IPS-15b (cell line): Measurements from ENCODE around the gene CIAO3.
A peak's percentile ranks its signal among the peaks of the same experiment; 100 is the strongest.

ENCODE experiments used
- H3K27me3 ChIP-seq: one replicate; pipeline ENCODE4 v1.6.1; 2013; ENCODE audit warnings: low read length; ENCODE audit not compliant: control insufficient read depth, insufficient read depth
- H3K36me3 ChIP-seq: one replicate; pipeline ENCODE4 v1.6.1; 2013; ENCODE audit warnings: low read length; ENCODE audit not compliant: control insufficient read depth, insufficient read depth
- H3K4me1 ChIP-seq: one replicate; pipeline ENCODE4 v1.6.1; 2013; ENCODE audit warnings: mild to moderate bottlenecking, low read length; ENCODE audit not compliant: control insufficient read depth, insufficient read depth
- H3K4me3 ChIP-seq: one replicate; pipeline ENCODE4 v1.5.1; 2013; ENCODE audit warnings: low read depth, low read length
- H3K9ac ChIP-seq: one replicate; pipeline ENCODE4 v1.6.1; 2013; ENCODE audit warnings: low read depth, mild to moderate bottlenecking, low read length
- H3K9me3 ChIP-seq: one replicate; pipeline ENCODE4 v1.6.1; 2013; ENCODE audit warnings: mild to moderate bottlenecking, low read length; ENCODE audit not compliant: control insufficient read depth, insufficient read depth

Gene CIAO3

DNA sequence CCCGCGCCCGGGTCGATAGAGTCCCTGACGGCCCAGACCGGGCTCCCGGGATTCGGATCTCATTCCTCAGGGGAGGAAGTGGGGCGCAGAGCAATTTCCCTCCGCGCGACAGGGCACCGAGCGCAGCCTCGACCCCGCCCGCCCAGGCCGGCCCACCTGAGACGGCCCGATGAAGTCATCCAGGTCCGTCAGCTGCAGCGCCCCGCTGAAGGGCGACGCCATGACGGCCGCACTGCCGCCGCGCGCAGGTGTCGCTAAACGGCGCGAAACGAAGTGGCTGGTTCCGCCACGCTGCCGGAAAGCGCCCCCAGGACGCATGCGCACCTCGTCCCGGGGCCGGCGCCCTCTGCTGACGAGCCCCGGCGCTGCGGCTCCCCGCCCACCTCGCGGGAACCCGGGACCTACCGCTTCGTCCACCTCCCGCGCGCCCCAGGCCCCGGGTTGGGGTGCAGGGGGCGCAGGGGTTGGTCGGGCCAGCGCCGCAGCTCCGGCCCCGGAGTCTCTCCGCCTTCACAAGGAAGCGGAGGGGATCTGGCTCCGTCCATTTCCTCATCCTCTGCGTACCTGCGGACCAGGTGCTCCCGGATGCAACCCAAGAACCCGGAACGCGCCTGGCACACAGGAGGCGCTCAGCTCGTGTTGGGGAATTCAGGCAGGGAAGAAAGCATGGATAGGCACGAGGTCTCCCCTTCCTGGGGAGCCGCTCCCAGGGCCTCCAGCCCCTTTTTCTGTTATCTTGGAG lies at the start of gene CIAO3:
Gene CIAO3, minus strand, starts transcription at position 234 of the 742 bp plus-strand sequence. Its CDS starts 12 bp downstream, at position 222.
- Histone ChIP-seq H3K9ac (peak within 1 kb of the TSS; percentile 88), H3K9me3 (no peaks in the 10 kb centered on the region), H3K4me3 (peak within 1 kb of the TSS; percentile 74), H3K27me3 (no peaks in the 10 kb centered on the region), H3K36me3 (peaks cover 6% of the 10 kb centered on the region), H3K4me1 (peaks cover 3% of the 10 kb centered on the region)

DNA sequence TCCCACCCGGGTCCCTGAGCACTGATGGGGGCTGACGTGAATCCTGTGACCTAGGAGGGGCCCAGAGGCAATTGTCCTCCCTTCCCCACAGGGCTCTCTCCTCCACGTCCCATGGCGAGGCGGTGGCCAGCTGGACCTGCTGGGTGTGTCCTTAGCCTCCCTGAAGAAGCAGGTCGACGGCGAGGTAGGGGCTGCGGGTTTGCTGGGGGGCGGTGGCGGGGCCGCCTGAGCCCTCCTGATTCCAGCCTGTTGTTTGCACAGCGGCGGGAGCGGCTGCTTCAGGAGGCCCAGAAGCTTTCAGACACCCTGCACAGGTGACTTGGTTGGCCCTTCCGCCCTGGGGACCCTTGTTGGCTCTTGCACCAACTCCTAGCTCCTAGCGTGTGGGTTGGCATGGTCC lies 49.3 kb upstream of the CIAO3 start:
- Histone ChIP-seq H3K4me1 (no peaks in the 10 kb centered on the region), H3K9me3 (no peaks in the 10 kb centered on the region), H3K9ac (no peak overlapping the region), H3K36me3 (peaks cover 62% of the 10 kb centered on the region), H3K4me3 (no peak overlapping the region), H3K27me3 (no peaks in the 10 kb centered on the region)

DNA sequence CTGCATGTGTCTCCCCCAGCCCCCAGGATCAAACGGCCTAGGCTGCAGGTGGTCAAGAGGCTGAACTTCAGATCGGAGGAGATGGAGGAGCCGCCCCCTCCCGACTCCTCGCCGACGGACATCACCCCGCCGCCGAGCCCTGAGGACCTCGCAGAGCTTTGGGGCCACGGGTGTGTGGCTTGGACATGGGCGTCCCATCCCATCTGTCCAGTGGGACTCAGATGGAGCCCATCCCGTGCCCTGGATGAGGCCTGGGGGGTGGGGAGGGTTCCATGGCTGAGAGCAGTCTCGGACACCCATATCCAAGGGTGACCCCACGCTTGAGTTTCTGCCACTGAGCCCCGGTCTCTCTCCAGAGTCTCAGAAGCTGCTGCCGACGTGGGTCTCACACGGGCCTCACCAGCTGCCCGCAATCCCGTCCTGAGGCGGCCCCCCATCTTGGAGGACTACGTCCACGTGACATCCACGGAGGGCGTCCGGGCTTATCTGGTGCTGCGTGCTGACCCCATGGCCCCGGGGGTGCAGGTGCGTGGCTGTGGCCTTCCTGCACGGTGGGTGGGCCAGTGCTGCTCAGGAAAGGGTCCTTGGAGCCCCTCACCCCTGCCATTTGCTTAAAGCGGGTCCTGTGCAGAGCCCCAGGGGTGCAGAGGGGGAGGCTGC lies 48.5 kb upstream of the CIAO3 start:
- H3K9ac ChIP-seq: peak overlapping the region; percentile 73
- no peaks in the 10 kb centered on the region for H3K9me3 ChIP-seq
- H3K27me3 ChIP-seq: no peaks in the 10 kb centered on the region
- H3K4me3 ChIP-seq: peak overlapping the region; percentile 81
- H3K4me1 ChIP-seq: no peaks in the 10 kb centered on the region
- peaks cover 57% of the 10 kb centered on the region for H3K36me3 ChIP-seq

DNA sequence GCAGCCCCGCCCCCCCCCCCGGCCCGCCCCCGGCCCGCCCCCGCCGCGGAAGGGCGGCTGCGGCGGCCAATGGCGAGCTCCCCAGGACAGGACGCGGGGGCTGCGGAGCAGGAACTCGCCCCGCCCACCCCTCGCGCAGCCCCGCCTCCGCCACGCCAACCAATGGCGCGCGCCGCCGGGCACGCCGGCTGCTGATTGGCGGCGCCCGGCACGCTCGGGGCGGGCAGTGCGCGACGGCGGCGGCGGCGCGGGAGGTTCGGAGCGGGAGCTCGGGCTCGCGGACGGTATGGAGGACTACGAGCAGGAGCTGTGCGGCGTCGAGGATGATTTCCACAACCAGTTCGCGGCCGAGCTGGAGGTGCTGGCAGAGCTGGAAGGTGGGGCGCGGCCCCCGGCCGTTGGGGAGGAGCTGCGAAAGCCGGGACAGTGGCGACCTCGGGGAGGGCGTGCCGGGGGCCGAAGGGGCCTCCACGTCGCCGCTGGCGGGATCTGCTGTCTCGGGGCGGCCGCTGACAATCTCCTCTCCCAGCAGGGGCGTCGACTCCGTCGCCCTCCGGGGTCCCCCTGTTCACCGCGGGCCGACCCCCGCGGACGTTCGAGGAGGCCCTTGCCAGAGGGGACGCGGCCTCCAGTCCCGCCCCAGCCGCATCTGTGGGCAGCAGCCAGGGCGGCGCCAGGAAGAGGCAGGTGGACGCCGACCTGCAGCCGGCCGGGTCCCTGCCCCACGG lies 47.8 kb upstream of the CIAO3 start, which contains the start of gene CHTF18:
Gene CHTF18, plus strand, starts transcription at position 222 of the 728 bp plus-strand sequence. Its CDS starts 65 bp downstream, at position 287.
- Histone ChIP-seq H3K4me1 (no peaks in the 10 kb centered on the region), H3K9ac (peak within 1 kb of the TSS; percentile 76), H3K27me3 (no peaks in the 10 kb centered on the region), H3K9me3 (no peaks in the 10 kb centered on the region), H3K36me3 (peaks cover 50% of the 10 kb centered on the region), H3K4me3 (peak within 1 kb of the TSS; percentile 85)

DNA sequence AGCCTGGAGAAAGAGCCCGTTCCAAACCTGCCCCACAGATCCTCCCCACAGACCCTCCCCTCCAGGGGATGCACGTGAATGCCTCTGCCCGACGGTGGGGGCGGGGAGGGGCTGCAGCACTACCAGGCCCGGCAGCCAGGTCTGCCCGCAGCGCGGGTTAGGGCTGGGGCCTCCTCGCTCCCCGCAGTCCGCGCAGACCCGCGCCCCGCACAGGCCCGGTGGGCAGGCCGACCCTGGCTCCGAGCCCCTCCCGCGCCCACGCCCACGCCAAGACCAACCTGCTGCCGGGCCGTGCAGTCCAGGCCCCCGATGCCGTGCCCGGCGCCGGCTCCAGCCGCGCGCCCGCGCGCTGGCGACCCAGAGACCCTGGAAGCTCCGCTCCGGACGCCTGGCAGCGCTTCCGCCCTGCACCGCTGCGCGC lies 47.2 kb upstream of the CIAO3 start, which contains the start of gene RPUSD1:
Gene RPUSD1, minus strand, starts transcription at position 404 of the 421 bp plus-strand sequence. CDS start 644 bp downstream, outside the sequence.
- Histone ChIP-seq H3K9ac (peak within 1 kb of the TSS; percentile 76), H3K27me3 (no peaks in the 10 kb centered on the region), H3K4me1 (no peaks in the 10 kb centered on the region), H3K36me3 (peaks cover 45% of the 10 kb centered on the region), H3K9me3 (no peaks in the 10 kb centered on the region), H3K4me3 (peak within 1 kb of the TSS; percentile 85)

DNA sequence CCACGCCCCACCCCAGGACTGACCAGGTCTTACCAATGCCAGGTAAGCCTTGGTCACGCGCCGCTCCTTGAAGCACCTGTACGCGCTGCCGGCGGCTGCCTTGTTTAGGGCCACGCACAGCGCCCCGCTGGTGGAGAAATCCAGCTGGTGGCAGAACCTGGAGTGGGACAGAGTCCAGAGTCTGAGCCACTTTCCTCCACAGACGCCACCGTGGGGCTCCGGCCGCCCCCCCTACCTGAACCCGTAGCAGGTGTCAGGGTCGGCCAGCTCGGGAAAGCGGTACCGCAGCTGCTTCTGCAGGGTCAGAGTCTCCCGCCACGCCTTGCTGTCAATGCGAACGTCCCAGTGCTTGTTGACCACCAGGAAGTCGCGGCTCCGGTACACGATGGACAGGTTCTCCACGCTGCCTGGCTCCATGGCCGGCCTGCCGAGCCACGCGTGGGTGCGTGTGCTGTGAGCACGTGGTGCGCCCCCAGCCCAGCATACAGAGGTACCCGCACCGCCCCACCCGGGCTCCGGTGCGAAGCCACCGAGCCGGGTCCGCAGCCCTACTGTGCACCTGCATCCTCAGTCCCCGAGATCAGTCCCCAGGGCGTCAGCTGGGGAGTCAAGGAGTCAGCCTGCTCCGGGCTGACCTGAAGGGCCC lies 46.6 kb upstream of the CIAO3 start:
- Histone ChIP-seq H3K4me1 (no peaks in the 10 kb centered on the region), H3K36me3 (peaks cover 39% of the 10 kb centered on the region), H3K9me3 (no peaks in the 10 kb centered on the region), H3K9ac (peak overlapping the region; percentile 76), H3K4me3 (peak overlapping the region; percentile 85), H3K27me3 (no peaks in the 10 kb centered on the region)

DNA sequence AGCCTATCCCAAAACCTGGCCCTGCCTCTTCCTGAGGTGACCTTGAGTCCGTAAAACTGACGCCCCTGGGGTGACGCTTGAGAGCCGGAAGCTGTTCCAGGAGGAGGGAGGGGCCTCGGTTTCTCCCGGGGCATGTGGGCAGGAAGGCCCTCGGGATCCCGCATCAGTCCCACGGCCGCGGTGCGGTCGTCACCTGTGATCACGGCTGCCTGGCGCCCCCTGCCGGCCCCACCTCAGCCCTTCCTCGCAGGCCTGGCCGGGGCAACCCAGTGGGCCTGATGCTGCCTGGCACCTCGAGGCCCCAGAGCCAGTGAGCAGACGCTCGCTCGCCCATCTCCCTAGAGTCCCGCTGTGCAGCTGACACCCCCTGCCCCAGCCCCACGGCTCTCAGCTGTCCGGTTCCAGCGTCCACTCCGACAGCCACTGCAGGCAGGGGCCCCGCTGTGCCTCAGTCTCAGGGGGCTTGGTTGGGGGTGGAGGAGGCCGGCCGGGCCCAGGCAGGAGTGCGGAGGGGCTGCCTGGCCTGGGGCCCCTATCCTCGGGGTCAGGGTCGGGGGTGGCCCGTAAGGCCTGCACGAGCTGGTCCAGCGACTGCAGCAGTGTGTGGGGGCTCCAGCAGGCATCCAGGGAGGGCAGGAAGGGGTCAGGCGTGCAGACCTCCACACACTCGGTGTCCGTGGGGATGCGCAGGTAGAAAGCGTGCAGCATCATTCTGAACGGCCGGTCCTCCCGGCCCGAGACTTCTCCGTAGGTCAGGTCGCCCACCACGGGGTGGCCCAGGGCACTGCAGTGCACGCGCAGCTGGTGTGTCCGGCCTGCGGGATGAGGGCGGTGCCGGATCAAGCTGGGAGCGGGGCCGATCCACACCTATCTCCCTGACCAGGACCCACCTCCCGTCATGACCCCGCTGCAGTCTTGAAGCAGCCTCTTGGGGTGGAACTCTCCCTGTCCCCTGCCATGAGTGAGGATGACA lies 45.1 kb upstream of the CIAO3 start:
- Histone ChIP-seq H3K9me3 (no peaks in the 10 kb centered on the region), H3K36me3 (peaks cover 24% of the 10 kb centered on the region), H3K4me1 (no peaks in the 10 kb centered on the region), H3K9ac (peak overlapping the region; percentile 54), H3K27me3 (no peaks in the 10 kb centered on the region), H3K4me3 (no peak overlapping the region)

DNA sequence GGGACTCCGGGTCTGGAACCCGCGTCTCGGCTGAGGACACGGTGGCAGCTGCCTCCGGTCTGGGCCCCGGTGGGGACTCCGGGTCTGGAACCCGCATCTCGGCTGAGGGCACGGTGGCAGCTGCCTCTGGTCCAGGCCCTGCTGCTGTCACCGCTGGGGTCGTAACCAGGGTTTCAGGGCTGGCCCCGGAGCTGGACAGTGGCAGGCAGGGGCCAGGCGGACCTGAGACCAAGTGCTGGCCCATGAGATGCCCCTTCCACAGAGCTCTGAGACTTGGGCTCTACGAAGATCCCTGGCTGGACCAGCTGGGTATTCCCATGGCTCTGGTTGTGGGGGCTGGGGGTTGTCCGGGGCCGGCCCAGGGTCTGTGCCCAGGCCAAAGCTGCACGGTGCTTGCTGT lies 43.6 kb upstream of the CIAO3 start:
- no peak overlapping the region for H3K9ac ChIP-seq
- H3K27me3 ChIP-seq: no peaks in the 10 kb centered on the region
- H3K36me3 ChIP-seq: peaks cover 13% of the 10 kb centered on the region
- H3K4me3 ChIP-seq: no peak overlapping the region
- H3K4me1 ChIP-seq: no peaks in the 10 kb centered on the region
- H3K9me3 ChIP-seq: no peaks in the 10 kb centered on the region

DNA sequence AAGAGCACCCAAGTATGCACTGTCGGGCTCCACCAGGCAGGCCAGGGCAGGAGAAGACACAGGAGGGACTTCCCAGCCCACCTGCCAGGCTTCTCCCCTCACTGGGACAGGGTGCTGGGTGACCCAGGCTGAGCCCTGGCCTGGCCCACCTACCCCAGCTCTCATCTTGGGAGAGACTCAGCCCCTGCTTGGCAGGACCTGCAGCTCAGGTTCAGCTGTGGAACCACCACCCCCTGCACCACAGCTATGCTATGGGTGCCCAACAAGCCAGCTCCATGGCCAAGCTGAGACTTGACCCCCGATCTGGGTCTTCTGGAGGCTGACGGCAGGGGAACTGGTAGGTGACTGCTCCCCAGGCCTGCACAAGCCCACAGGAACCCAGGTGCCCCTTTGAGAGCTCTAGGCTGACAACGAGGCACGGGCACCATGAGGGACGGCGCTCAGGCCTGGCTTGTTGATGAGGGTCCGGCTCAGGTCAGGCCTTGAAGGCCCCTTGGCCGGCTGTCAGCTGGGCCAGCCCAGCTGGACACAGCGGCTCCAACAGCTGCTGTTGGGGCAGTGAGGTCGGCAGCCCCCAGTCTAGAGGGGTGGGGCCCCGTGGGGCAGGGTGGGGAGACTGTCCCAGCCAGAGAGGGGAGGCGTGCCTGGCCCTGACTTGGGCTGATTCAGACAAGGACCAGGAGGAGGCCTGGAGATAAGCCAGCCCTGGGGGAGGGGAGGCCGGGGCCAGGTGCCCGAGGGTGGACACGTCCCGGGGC lies 42.8 kb upstream of the CIAO3 start:
- Histone ChIP-seq H3K4me1 (no peaks in the 10 kb centered on the region), H3K36me3 (peaks cover 11% of the 10 kb centered on the region)

DNA sequence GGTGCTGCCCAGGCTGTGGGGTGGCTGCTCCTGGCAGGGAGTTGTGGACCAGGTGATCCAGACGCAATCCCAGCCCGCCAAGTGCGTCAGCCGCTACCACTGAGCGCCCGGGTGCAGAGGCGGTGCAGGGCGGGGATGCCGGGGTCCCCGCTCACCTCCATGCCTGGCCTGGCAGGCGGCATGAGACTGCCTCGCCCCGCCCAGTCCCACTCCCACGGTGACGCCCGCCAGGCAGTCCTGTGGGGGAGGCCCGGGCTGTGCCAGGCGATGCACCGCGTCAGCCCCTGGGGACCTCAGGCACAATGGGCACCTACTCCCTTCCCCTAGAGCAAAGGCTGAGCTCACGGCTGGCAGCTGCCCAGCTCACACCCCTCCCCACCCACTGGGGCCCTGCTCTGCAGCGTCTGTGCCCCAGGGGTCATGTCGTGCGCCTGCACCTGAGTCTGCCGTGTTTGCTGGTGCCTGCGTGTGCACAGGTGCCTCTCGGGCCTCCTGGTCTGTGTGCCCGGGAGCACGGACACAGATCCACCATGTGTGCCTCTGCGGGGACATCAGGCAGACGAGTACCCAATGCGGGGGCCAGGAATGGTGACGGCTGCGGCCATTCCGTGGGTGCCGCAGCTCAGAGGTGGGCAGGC lies 42.1 kb upstream of the CIAO3 start:
- Histone ChIP-seq H3K9ac (no peak overlapping the region), H3K36me3 (peaks cover 11% of the 10 kb centered on the region), H3K9me3 (no peaks in the 10 kb centered on the region), H3K27me3 (peaks cover 2% of the 10 kb centered on the region), H3K4me1 (no peaks in the 10 kb centered on the region), H3K4me3 (no peak overlapping the region)

More for the DNA sequence above, 42.8 kb upstream of the CIAO3 start:
- Histone ChIP-seq H3K9me3 (no peaks in the 10 kb centered on the region), H3K27me3 (peaks cover 2% of the 10 kb centered on the region), H3K9ac (no peak overlapping the region), H3K4me3 (no peak overlapping the region)
